Stomach (tissue), 9 donors: ENCODE measurements around the gene FTO. TPM values are rescaled to one million over a fixed set of nuclear protein-coding genes. Genes with fewer than 3 reads are reported as not detected.

ENCODE experiments used
- DNase-seq, 2 donors: peaks; one replicate each; pipeline versions ENCODE4 v3.0.0 to v3.0.0-alpha.2; 2013 to 2019
- H3K27ac ChIP-seq, 5 donors: fragments of 200-600 bp in 4 of 5; sonication (generic) in 4 of 5; one replicate each; pipeline ENCODE4 v1.5.1; 2013 to 2019; ENCODE audit warnings: mild to moderate bottlenecking in 1 of 5, moderate library complexity in 1 of 5
- H3K27me3 ChIP-seq, 3 donors: fragments of 200-600 bp; sonication (generic); one replicate each; pipeline ENCODE4 v1.5.1; 2017 to 2019; ENCODE audit warnings: mixed run types in 1 of 3
- H3K36me3 ChIP-seq, 4 donors: fragments of 200-600 bp; sonication (generic); 1 replicate in 3 of 4; 2 replicates in 1 of 4; pipeline ENCODE4 v1.5.1; 2016 to 2019
- H3K4me1 ChIP-seq, 4 donors: fragments of 200-600 bp; sonication (generic); one replicate each; pipeline ENCODE4 v1.5.1; 2016 to 2019
- H3K4me3 ChIP-seq, 4 donors: fragments of 200-600 bp; sonication (generic) in 3 of 4; one replicate each; pipeline ENCODE4 v1.5.1; 2016 to 2019; ENCODE audit warnings: mild to moderate bottlenecking in 1 of 4
- H3K9me3 ChIP-seq, 4 donors: fragments of 200-600 bp; sonication (generic); one replicate each; pipeline ENCODE4 v1.5.1; 2016 to 2019
- EP300 ChIP-seq: sonication (generic); formaldehyde crosslinking; IDR thresholded peaks from one replicate; pipeline ENCODE4 v1.6.1; 2017; ENCODE audit warnings: antibody characterized with exemption
- POLR2A ChIP-seq, 4 donors: fragments of 450-650 bp; IDR thresholded peaks; one replicate each; pipeline ENCODE4 v1.6.1; 2016; ENCODE audit warnings: antibody characterized with exemption in 4 of 4, control low read depth in 2 of 4, mild to moderate bottlenecking in 1 of 4, moderate library complexity in 1 of 4
- POLR2AphosphoS5 ChIP-seq, 3 donors: sonication (generic); formaldehyde crosslinking; IDR thresholded peaks; one replicate each; pipeline ENCODE4 v1.6.1; 2016; ENCODE audit warnings: antibody characterized with exemption in 3 of 3
- WGBS, 5 donors: extraction: QIAGEN DNeasy Blood & Tissue Kit in 3 of 5; methylation state at CpG; one replicate each; pipeline versions ENCODE4 v1.1.5 to v1.1.7; 2013 to 2018; 5-methylcytosine and 5-hydroxymethylcytosine counted together
- intact Hi-C: fragments of 100-400 bp; cut with DNase I; formaldehyde crosslinking; loops from one replicate; pipeline ENCODE4 v1.15.1; 2023; ENCODE audit warnings: low total_unique reads
- polyA plus RNA-seq, 3 donors: library from polyadenylated mRNA; stranded (reverse); fragments of 200-250 nt; gene quantifications; one replicate each; pipeline ENCODE4 v1.2.3, GENCODE V29; 2013
- total RNA-seq, 5 donors: library from RNA; depleted of rRNA; stranded (reverse); fragments of >200 nt; gene quantifications; one replicate each; pipeline versions ENCODE4 v1.1.0 to v1.2.3, GENCODE V29; 2014 to 2016
- TF ChIP-seq, protein P1 (sequence below), 7 experiments: fragments of 450-650 bp in 4 of 7; fragments of 200-600 bp in 3 of 7; sonication (generic) in 3 of 7; IDR thresholded peaks; one replicate each; pipeline ENCODE4 v1.5.1; 2016 to 2019; ENCODE audit warnings: antibody characterized with exemption in 7 of 7, control low read depth in 2 of 7, mild to moderate bottlenecking in 1 of 7
- donor health status: healthy with polysubstance abuse.
- donor health status: Bipolar disorder and iron deficiency.
- donor health status: healthy.

FTO gene
- total and polyA plus RNA-seq, 8 donors, result 9.3 to 88.7 (median 24.6) TPM

DNA sequence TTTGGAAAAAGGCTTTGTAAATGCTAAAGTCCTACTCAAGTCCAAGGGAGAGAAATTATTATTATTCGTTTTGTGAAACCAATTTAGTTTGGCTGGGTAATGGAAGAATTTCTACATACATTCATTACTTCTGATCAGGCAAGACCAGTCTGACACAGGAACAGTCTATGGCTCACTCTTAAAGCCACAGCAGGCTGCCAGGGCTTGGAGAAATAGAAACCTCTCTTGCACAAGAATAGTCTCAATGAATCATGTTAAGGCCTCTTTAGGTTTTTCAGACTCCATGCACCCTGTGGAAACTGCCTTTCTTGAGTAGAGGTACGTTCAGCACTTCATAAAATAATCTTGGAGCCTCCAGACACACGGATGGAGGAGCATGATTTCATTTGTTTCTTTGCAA is 414.9 kb downstream of the FTO start:
- peaks cover 0 to 30% (median 19%) of the 10 kb centered on the region in 4 donors for H3K36me3 ChIP-seq
- H3K27me3 ChIP-seq, result no peaks in the 10 kb centered on the region
- 88 to 93% (median 89%) methylated on average over 3 of the region's 3 CpGs for WGBS, 5 donors
- H3K4me3 ChIP-seq, result no peak overlapping the region
- H3K9me3 ChIP-seq, result no peaks in the 10 kb centered on the region
- TF ChIP-seq POLR2AphosphoS5 (IDR thresholded peaks at IDR 0.05), result no peak
- no peak for TF ChIP-seq POLR2A (IDR thresholded peaks at IDR 0.05)
- TF ChIP-seq, protein P1, sequence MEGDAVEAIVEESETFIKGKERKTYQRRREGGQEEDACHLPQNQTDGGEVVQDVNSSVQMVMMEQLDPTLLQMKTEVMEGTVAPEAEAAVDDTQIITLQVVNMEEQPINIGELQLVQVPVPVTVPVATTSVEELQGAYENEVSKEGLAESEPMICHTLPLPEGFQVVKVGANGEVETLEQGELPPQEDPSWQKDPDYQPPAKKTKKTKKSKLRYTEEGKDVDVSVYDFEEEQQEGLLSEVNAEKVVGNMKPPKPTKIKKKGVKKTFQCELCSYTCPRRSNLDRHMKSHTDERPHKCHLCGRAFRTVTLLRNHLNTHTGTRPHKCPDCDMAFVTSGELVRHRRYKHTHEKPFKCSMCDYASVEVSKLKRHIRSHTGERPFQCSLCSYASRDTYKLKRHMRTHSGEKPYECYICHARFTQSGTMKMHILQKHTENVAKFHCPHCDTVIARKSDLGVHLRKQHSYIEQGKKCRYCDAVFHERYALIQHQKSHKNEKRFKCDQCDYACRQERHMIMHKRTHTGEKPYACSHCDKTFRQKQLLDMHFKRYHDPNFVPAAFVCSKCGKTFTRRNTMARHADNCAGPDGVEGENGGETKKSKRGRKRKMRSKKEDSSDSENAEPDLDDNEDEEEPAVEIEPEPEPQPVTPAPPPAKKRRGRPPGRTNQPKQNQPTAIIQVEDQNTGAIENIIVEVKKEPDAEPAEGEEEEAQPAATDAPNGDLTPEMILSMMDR (IDR thresholded peaks at IDR 0.05), result no peak
- TF ChIP-seq EP300, result no peak
- intact Hi-C loops, result no loop called here
- DNase-seq, result no peak
- no peak overlapping the region for H3K27ac ChIP-seq
- no peaks in the 10 kb centered on the region for H3K4me1 ChIP-seq

DNA sequence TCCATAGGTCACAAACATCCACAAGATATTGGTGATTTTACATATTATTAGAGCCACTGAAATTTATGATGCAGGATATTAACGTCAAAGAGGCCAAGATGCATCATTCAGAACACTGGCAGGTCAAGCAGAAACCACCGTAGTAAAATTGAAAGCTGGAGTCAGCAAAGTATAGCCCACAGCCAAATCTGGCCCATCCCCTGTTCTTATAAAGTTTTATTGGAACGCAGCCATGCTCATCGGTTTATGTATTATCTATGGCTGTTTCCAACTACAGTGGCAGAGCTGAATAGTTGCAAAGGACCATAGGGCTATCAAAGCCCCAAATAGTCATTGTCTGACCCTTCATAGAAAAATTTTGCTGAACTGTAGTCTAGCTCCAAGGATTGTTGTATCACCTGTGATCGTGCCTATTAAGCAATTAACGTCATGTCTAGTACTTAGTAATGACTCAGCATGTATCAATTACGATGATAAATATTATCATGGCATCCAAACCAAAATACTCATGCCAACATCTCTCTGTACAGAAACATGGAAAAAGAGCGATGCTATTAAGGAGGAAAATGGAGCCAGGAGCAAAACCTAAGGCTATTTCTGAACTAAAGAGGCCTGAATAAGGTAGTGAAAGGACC is 417.0 kb downstream of the FTO start:
- Histone ChIP-seq H3K9me3 (no peaks in the 10 kb centered on the region), H3K36me3 (peaks cover 0 to 18% (median 7%) of the 10 kb centered on the region in 4 donors), H3K4me1 (no peaks in the 10 kb centered on the region), H3K27ac (no peak overlapping the region), H3K27me3 (no peaks in the 10 kb centered on the region), H3K4me3 (no peak overlapping the region)
- no peak for DNase-seq
- TF ChIP-seq POLR2A (IDR thresholded peaks at IDR 0.05), result no peak
- TF ChIP-seq EP300, result no peak
- TF ChIP-seq, protein P1 (IDR thresholded peaks at IDR 0.05), result no peak
- TF ChIP-seq POLR2AphosphoS5 (IDR thresholded peaks at IDR 0.05), result no peak
- 88 to 96% (median 94%) methylated on average over 8 of the region's 8 CpGs for WGBS, 5 donors
- intact Hi-C loops, result no loop called here

DNA sequence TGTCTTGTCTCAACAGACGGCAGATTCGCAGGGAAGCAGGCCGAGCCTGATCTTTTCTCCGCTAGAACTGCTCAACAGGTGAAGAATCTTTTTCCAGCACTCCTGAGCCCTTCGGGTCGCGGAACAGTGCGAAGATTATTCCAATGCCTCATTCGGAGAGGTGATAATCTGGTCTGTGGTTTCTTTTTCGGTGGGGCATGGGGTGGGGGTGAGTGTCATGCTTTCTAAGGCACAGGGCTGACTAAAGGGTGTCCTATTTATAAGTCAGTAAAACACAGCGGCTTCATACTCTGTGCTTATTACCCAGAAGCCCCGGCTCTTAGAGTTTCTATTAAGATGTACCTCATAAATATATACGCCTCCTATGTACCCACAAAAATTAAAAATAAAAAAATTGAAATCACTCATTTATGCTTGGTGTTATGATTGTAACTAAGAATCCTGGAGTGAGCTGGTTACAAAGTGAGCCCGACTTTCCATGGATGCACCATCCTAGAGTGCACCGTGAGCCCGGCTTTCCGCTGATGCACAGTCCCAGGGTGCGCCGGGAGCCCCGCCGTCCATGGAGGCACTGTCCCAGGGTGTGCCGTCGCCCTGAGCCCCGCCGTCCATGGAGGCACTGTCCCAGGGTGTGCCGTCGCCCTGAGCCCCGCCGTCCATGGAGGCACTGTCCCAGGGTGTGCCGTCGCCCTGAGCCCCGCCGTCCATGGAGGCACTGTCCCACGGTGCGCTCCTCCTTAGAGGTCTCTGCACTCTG is 417.8 kb downstream of the FTO start:
- TF ChIP-seq POLR2A (IDR thresholded peaks at IDR 0.05) (no peak), POLR2AphosphoS5 (IDR thresholded peaks at IDR 0.05) (no peak), EP300 (no peak)
- TF ChIP-seq, protein P1 (IDR thresholded peaks at IDR 0.05), result no peak
- no peak overlapping the region for H3K4me3 ChIP-seq
- no peaks in the 10 kb centered on the region for H3K27me3 ChIP-seq
- H3K36me3 ChIP-seq, result peaks cover 0 to 18% (median 7%) of the 10 kb centered on the region in 4 donors
- WGBS, 5 donors, result 96 to 97% (median 97%) methylated on average over 28 to 35 of the region's 35 CpGs
- no peaks in the 10 kb centered on the region for H3K9me3 ChIP-seq
- no peak for DNase-seq
- no peaks in the 10 kb centered on the region for H3K4me1 ChIP-seq
- intact Hi-C loops, result no loop called here
- H3K27ac ChIP-seq, result no peak overlapping the region

DNA sequence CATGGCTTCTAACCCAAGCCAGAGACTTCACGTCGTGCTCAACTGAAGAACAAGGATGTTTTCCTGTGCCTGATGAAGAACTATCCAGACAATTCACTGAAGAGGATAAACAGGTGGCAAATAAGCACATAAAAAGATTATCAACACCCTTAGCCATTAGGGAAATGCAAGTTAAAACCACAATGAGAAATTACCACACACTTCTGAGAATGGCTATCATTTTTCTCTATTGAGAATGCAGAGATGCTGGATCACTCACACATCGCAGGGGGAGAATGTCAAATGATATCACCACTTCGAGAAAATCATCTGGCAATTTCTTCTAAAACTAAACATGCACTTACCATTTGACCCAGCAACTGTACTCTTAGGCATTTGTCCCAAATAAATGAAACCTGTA is 419.8 kb downstream of the FTO start:
- DNase-seq, result no peak
- H3K27me3 ChIP-seq, result no peaks in the 10 kb centered on the region
- 72 to 80% (median 78%) methylated on average over 4 of the region's 4 CpGs for WGBS, 5 donors
- H3K4me3 ChIP-seq, result no peak overlapping the region
- no peaks in the 10 kb centered on the region for H3K9me3 ChIP-seq
- intact Hi-C loops, result no loop called here
- H3K27ac ChIP-seq, result no peak overlapping the region
- TF ChIP-seq, protein P1 (IDR thresholded peaks at IDR 0.05), result no peak
- TF ChIP-seq POLR2AphosphoS5 (IDR thresholded peaks at IDR 0.05) (no peak), EP300 (no peak), POLR2A (IDR thresholded peaks at IDR 0.05) (no peak)
- no peaks in the 10 kb centered on the region for H3K4me1 ChIP-seq
- peaks cover 0 to 9% (median 3%) of the 10 kb centered on the region in 4 donors for H3K36me3 ChIP-seq
